ENCODE data around the gene NTM.

Gene NTM

DNA sequence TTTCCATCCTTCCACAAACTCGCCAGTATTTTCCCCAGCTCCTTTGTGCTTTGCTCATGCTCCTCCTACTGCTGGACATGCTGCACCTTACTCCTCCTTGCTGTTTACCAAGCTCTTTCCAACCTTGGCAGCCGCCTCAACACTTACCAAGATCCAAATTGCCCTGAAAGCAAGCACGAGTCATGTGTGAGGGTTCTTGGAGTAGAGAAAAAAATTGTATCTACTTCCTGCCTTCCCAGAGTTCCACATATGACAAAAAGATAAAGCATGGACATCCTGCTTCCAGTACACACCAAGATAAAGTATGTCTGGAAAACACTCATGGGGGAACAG, 767.5 kb downstream of the NTM start:
- Histone ChIP-seq H3K9me3 (ENCODE audit: low read length) (no peaks in the 10 kb centered on the region), H3F3A (ENCODE audit: insufficient read depth, low read length) (no peaks in the 10 kb centered on the region), H3K27me3 (ENCODE audit: insufficient read depth, low read length) (no peaks in the 10 kb centered on the region), H3K4me1 (ENCODE audit: insufficient read depth, low read length, severe bottlenecking) (no peaks in the 10 kb centered on the region), H3K4me2 (ENCODE audit: low read length) (no peak overlapping the region), H2AFZ (ENCODE audit: low read length) (no peak overlapping the region), H3K36me3 (ENCODE audit: insufficient read depth, low read length) (no peaks in the 10 kb centered on the region), H3K9me2 (ENCODE audit: low read depth, low read length) (no peaks in the 10 kb centered on the region), H4K20me1 (ENCODE audit: insufficient read depth, low read length) (no peaks in the 10 kb centered on the region), H3K4me3 (ENCODE audit: low read depth, low read length, poor library complexity, severe bottlenecking) (no peak overlapping the region), H3K79me2 (ENCODE audit: insufficient read depth, low read length) (no peaks in the 10 kb centered on the region), H3K9ac (ENCODE audit: low read length) (no peak overlapping the region), H3K27ac (ENCODE audit: low read depth, low read length, poor library complexity, severe bottlenecking) (no peak overlapping the region)
- TF ChIP-seq EZH2 (IDR thresholded peaks at IDR 0.05; ENCODE audit: borderline replicate concordance, low read length): no peak
- TF ChIP-seq, protein P1, sequence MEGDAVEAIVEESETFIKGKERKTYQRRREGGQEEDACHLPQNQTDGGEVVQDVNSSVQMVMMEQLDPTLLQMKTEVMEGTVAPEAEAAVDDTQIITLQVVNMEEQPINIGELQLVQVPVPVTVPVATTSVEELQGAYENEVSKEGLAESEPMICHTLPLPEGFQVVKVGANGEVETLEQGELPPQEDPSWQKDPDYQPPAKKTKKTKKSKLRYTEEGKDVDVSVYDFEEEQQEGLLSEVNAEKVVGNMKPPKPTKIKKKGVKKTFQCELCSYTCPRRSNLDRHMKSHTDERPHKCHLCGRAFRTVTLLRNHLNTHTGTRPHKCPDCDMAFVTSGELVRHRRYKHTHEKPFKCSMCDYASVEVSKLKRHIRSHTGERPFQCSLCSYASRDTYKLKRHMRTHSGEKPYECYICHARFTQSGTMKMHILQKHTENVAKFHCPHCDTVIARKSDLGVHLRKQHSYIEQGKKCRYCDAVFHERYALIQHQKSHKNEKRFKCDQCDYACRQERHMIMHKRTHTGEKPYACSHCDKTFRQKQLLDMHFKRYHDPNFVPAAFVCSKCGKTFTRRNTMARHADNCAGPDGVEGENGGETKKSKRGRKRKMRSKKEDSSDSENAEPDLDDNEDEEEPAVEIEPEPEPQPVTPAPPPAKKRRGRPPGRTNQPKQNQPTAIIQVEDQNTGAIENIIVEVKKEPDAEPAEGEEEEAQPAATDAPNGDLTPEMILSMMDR (IDR thresholded peaks at IDR 0.05; ENCODE audit: low read length): no peak

DNA sequence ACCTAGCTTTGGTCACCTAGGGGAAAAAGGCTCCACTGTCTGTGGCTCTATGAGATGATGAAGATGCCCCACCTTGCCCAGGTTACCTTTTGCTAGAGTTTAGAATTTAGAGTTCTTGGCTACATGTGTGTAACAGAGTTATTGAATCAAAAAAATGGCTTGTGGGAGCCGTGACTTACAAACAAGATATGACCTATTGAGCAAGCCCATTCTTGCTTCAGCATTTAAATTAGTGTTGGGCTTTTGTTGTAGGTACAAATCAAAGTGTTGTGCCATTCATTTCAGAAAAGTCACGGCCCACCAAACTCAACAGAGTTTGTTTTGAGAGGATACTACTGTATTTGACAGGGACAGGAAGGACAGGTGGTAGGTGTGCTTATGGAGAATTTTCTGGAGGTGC, 768.8 kb downstream of the NTM start:
- Histone ChIP-seq H3K4me3 (ENCODE audit: low read depth, low read length, poor library complexity, severe bottlenecking) (no peak overlapping the region), H3K9me2 (ENCODE audit: low read depth, low read length) (no peaks in the 10 kb centered on the region)
- TF ChIP-seq, protein P1 (IDR thresholded peaks at IDR 0.05; ENCODE audit: low read length): no peak

DNA sequence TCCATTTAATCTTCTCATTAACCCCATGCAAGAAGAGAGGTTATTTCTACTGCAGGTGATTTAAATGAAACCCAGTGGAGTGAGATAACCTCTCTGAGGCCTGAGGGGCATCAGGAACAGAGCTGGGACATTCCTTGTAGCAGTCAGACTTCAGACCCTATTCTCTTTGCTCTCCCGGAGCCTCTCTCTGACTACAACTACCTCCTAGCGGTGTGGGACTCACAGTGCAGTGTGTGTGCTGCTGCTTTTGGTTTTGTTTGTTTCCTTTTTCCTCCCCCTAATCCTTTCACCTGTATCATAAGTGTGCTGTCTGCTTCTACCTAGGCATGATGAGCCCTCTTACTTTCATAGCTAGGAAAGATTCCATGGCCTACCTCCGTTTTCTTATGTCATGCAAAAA, 769.6 kb downstream of the NTM start:
- no peaks in the 10 kb centered on the region for H3K9me3 ChIP-seq (ENCODE audit: low read length)
- H3K4me1 ChIP-seq (ENCODE audit: insufficient read depth, low read length, severe bottlenecking): no peaks in the 10 kb centered on the region
- H3K36me3 ChIP-seq (ENCODE audit: insufficient read depth, low read length): no peaks in the 10 kb centered on the region
- H3K27me3 ChIP-seq (ENCODE audit: insufficient read depth, low read length): no peaks in the 10 kb centered on the region
- H2AFZ ChIP-seq (ENCODE audit: low read length): no peak overlapping the region
- TF ChIP-seq, protein P1 (IDR thresholded peaks at IDR 0.05; ENCODE audit: low read length): no peak
- no peak for TF ChIP-seq EZH2 (IDR thresholded peaks at IDR 0.05; ENCODE audit: borderline replicate concordance, low read length)
- H3K9ac ChIP-seq (ENCODE audit: low read length): no peak overlapping the region
- H3K9me2 ChIP-seq (ENCODE audit: low read depth, low read length): no peaks in the 10 kb centered on the region
- no peaks in the 10 kb centered on the region for H3K79me2 ChIP-seq (ENCODE audit: insufficient read depth, low read length)
- no peak overlapping the region for H3K27ac ChIP-seq (ENCODE audit: low read depth, low read length, poor library complexity, severe bottlenecking)
- no peaks in the 10 kb centered on the region for H3F3A ChIP-seq (ENCODE audit: insufficient read depth, low read length)
- no peaks in the 10 kb centered on the region for H4K20me1 ChIP-seq (ENCODE audit: insufficient read depth, low read length)
- no peak overlapping the region for H3K4me3 ChIP-seq (ENCODE audit: low read depth, low read length, poor library complexity, severe bottlenecking)
- no peak overlapping the region for H3K4me2 ChIP-seq (ENCODE audit: low read length)

More for the DNA sequence above, 768.8 kb downstream of the NTM start:
- no peak overlapping the region for H3K4me2 ChIP-seq (ENCODE audit: low read length)
- no peaks in the 10 kb centered on the region for H3K27me3 ChIP-seq (ENCODE audit: insufficient read depth, low read length)
- no peaks in the 10 kb centered on the region for H3K36me3 ChIP-seq (ENCODE audit: insufficient read depth, low read length)
- no peaks in the 10 kb centered on the region for H3K9me3 ChIP-seq (ENCODE audit: low read length)
- H3K27ac ChIP-seq (ENCODE audit: low read depth, low read length, poor library complexity, severe bottlenecking): no peak overlapping the region
- no peaks in the 10 kb centered on the region for H3K79me2 ChIP-seq (ENCODE audit: insufficient read depth, low read length)
- H2AFZ ChIP-seq (ENCODE audit: low read length): no peak overlapping the region
- no peaks in the 10 kb centered on the region for H4K20me1 ChIP-seq (ENCODE audit: insufficient read depth, low read length)
- no peak overlapping the region for H3K9ac ChIP-seq (ENCODE audit: low read length)
- no peaks in the 10 kb centered on the region for H3F3A ChIP-seq (ENCODE audit: insufficient read depth, low read length)
- H3K4me1 ChIP-seq (ENCODE audit: insufficient read depth, low read length, severe bottlenecking): no peaks in the 10 kb centered on the region

Measured in OCI-LY1 (cell line).